ENCODE results near the gene OSBPL3. TPM values are rescaled to one million over a fixed set of nuclear protein-coding genes. Genes with fewer than 3 reads are reported as not detected.
A peak's percentile ranks its signal among the peaks of the same experiment; 100 is the strongest.

The OSBPL3 gene
- total and polyA plus RNA-seq, 11 donors = 1.5 to 14.3 (median 4.9) TPM

DNA sequence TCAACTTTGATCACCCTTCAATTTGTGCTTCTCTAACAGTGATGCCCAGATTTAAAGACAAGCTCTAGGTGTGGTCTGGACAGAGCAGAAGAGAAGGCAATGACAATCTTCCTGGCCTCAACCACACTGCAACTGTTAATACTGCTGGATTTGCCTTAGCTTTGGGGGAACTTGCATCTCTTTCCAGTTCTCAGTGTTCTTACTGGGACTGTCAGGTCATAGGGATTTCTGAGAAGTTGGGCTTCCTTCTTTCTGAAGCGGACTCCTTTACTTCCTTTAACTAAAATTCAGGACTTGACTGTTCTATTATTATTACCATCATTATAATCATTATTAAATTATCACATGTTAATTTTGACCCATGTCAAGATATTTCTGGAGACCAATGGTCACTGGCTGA is 80.8 kb downstream of the OSBPL3 start:
- no peak for ATAC-seq
- no peaks in the 10 kb centered on the region for H3K27me3 ChIP-seq

DNA sequence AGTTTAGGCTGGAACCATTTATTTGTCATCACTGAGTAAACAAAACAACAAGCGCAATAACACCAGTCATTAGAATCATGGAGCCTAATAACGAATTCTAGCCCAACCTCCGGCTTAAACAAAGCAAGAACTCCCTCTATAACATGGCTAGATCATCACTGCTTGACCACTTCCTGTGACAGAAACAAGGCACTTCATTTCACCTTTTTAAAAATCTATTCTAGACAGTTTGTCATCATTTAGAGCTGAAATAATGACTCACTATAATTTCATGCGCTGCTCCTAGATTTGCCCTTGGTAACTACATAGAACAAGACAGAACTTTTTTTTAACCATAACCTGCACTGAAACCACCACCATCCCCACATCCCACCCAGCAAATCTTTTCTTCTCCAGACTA is 81.3 kb downstream of the OSBPL3 start:
- no peaks in the 10 kb centered on the region for H3K36me3 ChIP-seq
- no peaks in the 10 kb centered on the region for H3K9me3 ChIP-seq
- H3K27ac ChIP-seq = no peak overlapping the region
- H3K4me1 ChIP-seq = peaks cover 0 to 39% (median 0%) of the 10 kb centered on the region in 12 donors
- intact Hi-C loops (cut with DNase I) = loop anchor here in 1 of 10 donors (10.0 kb wide), 1 partner anchor 176 kb away; no protein-coding TSS in a partner anchor
- H3K27me3 ChIP-seq = no peaks in the 10 kb centered on the region
- H3K4me3 ChIP-seq = no peak overlapping the region
- ATAC-seq (no peak), DNase-seq (no peak)
- 89 to 95% (median 89%) methylated on average over 4 of the region's 4 CpGs for WGBS, 4 donors
- no peak for TF ChIP-seq POLR2A (IDR thresholded peaks at IDR 0.05)
- TF ChIP-seq, protein P1, sequence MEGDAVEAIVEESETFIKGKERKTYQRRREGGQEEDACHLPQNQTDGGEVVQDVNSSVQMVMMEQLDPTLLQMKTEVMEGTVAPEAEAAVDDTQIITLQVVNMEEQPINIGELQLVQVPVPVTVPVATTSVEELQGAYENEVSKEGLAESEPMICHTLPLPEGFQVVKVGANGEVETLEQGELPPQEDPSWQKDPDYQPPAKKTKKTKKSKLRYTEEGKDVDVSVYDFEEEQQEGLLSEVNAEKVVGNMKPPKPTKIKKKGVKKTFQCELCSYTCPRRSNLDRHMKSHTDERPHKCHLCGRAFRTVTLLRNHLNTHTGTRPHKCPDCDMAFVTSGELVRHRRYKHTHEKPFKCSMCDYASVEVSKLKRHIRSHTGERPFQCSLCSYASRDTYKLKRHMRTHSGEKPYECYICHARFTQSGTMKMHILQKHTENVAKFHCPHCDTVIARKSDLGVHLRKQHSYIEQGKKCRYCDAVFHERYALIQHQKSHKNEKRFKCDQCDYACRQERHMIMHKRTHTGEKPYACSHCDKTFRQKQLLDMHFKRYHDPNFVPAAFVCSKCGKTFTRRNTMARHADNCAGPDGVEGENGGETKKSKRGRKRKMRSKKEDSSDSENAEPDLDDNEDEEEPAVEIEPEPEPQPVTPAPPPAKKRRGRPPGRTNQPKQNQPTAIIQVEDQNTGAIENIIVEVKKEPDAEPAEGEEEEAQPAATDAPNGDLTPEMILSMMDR (IDR thresholded peaks at IDR 0.05) = no peak

More for the DNA sequence above, 80.8 kb downstream of the OSBPL3 start:
- H3K4me1 ChIP-seq = peaks cover 0 to 39% (median 0%) of the 10 kb centered on the region in 12 donors
- intact Hi-C loops (cut with DNase I) = loop anchor here in 1 of 10 donors (10.0 kb wide), 1 partner anchor 176 kb away; no protein-coding TSS in a partner anchor
- no peak for DNase-seq
- H3K27ac ChIP-seq = no peak overlapping the region
- TF ChIP-seq, protein P1 (IDR thresholded peaks at IDR 0.05) = no peak
- TF ChIP-seq POLR2A (IDR thresholded peaks at IDR 0.05) = no peak
- WGBS, 4 donors = 85 to 89% (median 88%) methylated on average over 1 of the region's 1 CpG
- no peak overlapping the region for H3K4me3 ChIP-seq
- no peaks in the 10 kb centered on the region for H3K36me3 ChIP-seq
- H3K9me3 ChIP-seq = no peaks in the 10 kb centered on the region

DNA sequence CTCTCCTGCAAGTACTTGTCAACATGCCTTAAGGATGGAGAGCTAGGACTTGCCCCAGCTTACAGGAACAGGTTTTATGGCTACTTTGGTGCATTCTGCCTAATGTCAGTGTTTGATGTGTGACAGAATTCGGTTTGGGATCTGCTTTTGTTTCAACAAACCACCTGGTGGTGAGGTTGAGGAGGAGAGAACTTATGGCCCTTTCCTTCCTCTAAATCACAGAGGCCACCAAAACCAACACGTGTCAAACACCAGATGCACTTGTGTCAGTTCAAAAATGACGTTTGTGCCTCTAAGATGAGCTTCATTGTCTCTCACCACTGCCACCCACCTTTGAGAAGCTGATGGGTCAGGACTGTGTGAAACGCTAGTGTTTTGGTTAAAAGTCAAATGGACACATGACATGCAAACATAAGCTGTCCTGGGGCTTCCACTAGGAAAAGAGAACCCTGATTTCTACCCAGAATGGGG is 83.9 kb downstream of the OSBPL3 start:
- H3K4me1 ChIP-seq = peaks cover 0 to 28% (median 0%) of the 10 kb centered on the region in 12 donors
- H3K36me3 ChIP-seq = no peaks in the 10 kb centered on the region
- H3K27me3 ChIP-seq = no peaks in the 10 kb centered on the region
- no peak overlapping the region for H3K4me3 ChIP-seq
- ATAC-seq (no peak), DNase-seq (no peak)
- H3K27ac ChIP-seq = no peak overlapping the region
- H3K9me3 ChIP-seq = no peaks in the 10 kb centered on the region
- intact Hi-C loops (cut with DNase I) = loop anchor here in 1 of 10 donors (10.0 kb wide), 1 partner anchor 179 kb away; no protein-coding TSS in a partner anchor
- TF ChIP-seq POLR2A (IDR thresholded peaks at IDR 0.05) = no peak
- TF ChIP-seq, protein P1 (IDR thresholded peaks at IDR 0.05) = no peak
- WGBS, 4 donors = 63 to 67% (median 64%) methylated on average over 4 of the region's 4 CpGs

DNA sequence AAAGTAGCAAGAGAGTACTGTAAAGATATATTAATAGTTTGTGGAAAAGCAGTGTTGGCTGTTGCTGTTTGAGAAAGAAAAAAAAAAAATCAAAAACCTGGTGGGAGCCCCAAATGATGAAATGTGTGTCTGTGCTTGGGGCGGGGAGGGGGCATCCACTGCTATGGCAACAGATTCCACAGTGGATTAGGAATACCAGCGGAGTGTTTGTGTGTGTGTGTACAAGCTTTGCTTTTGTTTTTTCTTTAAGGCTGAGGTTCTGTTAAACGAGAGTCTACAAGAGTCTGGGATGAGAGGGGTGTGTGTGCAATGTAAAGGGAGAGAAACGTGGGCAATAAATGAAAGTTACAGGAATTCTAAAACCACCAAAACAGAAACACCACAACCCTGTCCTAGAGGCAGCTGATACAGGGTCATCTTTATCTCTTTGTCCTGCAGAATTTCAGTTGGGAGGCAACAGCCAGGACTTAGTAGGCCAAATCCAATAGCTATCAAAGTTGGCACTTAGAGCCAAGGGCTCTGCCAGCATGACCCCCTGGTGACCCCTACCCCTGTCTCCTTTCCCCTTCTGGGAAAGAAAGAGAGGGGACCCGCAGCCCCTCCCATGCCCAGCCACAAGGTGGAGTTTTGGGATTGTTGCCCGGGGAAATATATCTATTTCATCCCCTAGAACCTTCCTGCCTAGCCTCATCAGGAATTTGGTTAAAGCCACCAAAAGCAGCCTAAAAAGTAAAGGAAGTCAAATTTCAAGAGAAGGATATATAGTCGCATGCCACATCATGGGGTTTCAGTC is 85.4 kb downstream of the OSBPL3 start:
- Histone ChIP-seq H3K27me3 (no peaks in the 10 kb centered on the region), H3K36me3 (no peaks in the 10 kb centered on the region), H3K27ac (no peak overlapping the region), H3K4me1 (peaks cover 0 to 25% (median 0%) of the 10 kb centered on the region in 12 donors), H3K4me3 (no peak overlapping the region), H3K9me3 (no peaks in the 10 kb centered on the region)
- peak; percentile 13 to 50 (median 46) for ATAC-seq
- intact Hi-C loops (cut with DNase I) = loop anchor here in 2 of 10 donors (5.0 to 10.0 kb wide), 2 partner anchors 83 to 180 kb away; no protein-coding TSS in a partner anchor
- TF ChIP-seq POLR2A (IDR thresholded peaks at IDR 0.05) = no peak
- TF ChIP-seq, protein P1 (IDR thresholded peaks at IDR 0.05) = peak in 10 of 12 donors; percentile 15 to 46 (median 28)
- DNase-seq = no peak
- 60 to 68% (median 67%) methylated on average over 7 of the region's 7 CpGs for WGBS, 4 donors

Data from heart left ventricle (tissue), 16 donors.